ENCODE results near the gene NR2F2.

NR2F2 gene

GRCh38 chr15:96388673-96389072 is 58.2 kb downstream of the NR2F2 start:
- Histone ChIP-seq H3K36me3 (ENCODE audit: control insufficient read depth, insufficient read depth, low read length) (no peaks in the 10 kb centered on the region), H3K79me2 (ENCODE audit: control insufficient read depth, insufficient read depth, low read length) (no peaks in the 10 kb centered on the region), H2BK5ac (ENCODE audit: low read length) (no peak overlapping the region), H3K4me1 (ENCODE audit: control insufficient read depth, low read depth, low read length) (peaks cover 9% of the 10 kb centered on the region), H4K8ac (ENCODE audit: low read depth, low read length) (no peak overlapping the region), H3K23ac (ENCODE audit: low read length) (no peak overlapping the region), H3K4ac (ENCODE audit: low read depth, low read length) (no peak overlapping the region), H3K9ac (ENCODE audit: low read length) (no peak overlapping the region), H2AK5ac (ENCODE audit: low read length) (no peak overlapping the region), H3K27ac (ENCODE audit: low read depth, low read length) (no peak overlapping the region), H4K5ac (ENCODE audit: low read length) (no peak overlapping the region), H3K79me1 (ENCODE audit: low read length) (no peaks in the 10 kb centered on the region), H3K4me2 (ENCODE audit: low read length) (no peak overlapping the region), H3K56ac (ENCODE audit: low read length) (no peak overlapping the region), H3K18ac (ENCODE audit: low read length) (no peak overlapping the region), H2BK120ac (ENCODE audit: low read depth, low read length) (no peak overlapping the region), H3K4me3 (ENCODE audit: low read length) (no peak overlapping the region), H3K27me3 (ENCODE audit: insufficient read depth, low read length, poor library complexity) (no peaks in the 10 kb centered on the region), H2BK15ac (replicated peaks; ENCODE audit: low read depth) (no peak overlapping the region)
- WGBS (ENCODE audit: extremely low coverage, insufficient coverage, low lambda C conversion rate): no CpG with 5 or more reads among the region's 1 CpG
- DNase-seq: no peak

Measured in mesendoderm (in vitro differentiated cells).